H9 (cell line): ENCODE data around the gene ACSL3. TPM values are rescaled to one million over a fixed set of nuclear protein-coding genes. Genes with fewer than 3 reads are reported as not detected.
A peak's percentile ranks its signal among the peaks of the same experiment; 100 is the strongest.

Experiments used
- DNase-seq: peaks from one replicate; pipeline ENCODE4 v3.0.0-alpha.2; 2017
- H2AFZ ChIP-seq: one replicate; pipeline ENCODE4 v1.6.1; 2013; ENCODE audit warnings: mild to moderate bottlenecking, low read length, control low read depth, moderate library complexity
- H2AK5ac ChIP-seq: 2 replicates; pipeline ENCODE4 v1.6.1; 2013; ENCODE audit warnings: low read length, control low read depth, mixed read lengths; ENCODE audit not compliant: insufficient read length
- H2BK120ac ChIP-seq: one replicate; pipeline ENCODE4 v1.6.1; 2013; ENCODE audit warnings: low read depth, mild to moderate bottlenecking, low read length, control low read depth, inconsistent platforms; ENCODE audit not compliant: poor library complexity, severe bottlenecking
- H2BK12ac ChIP-seq: 2 replicates; pipeline ENCODE4 v1.6.1; 2013; ENCODE audit warnings: low read length, control low read depth, mixed read lengths, low read depth; ENCODE audit not compliant: insufficient read length
- H2BK15ac ChIP-seq: 2 replicates; pipeline ENCODE4 v1.6.1; 2013; ENCODE audit warnings: low read depth, low read length, control low read depth
- H2BK20ac ChIP-seq: one replicate; pipeline ENCODE4 v1.6.1; 2013; ENCODE audit warnings: low read depth, mild to moderate bottlenecking, low read length, control low read depth, inconsistent platforms; ENCODE audit not compliant: poor library complexity, severe bottlenecking
- H2BK5ac ChIP-seq: 2 replicates; pipeline ENCODE4 v1.6.1; 2013; ENCODE audit warnings: low read length, control low read depth, mixed read lengths; ENCODE audit not compliant: insufficient read length
- H3K14ac ChIP-seq: 2 replicates; pipeline ENCODE4 v1.6.1; 2013; ENCODE audit warnings: low read length, control low read depth; ENCODE audit not compliant: insufficient read depth
- H3K18ac ChIP-seq: 2 replicates; pipeline ENCODE4 v1.6.1; 2013; ENCODE audit warnings: low read depth, mild to moderate bottlenecking, mixed read lengths, low read length, control low read depth; ENCODE audit not compliant: insufficient read length
- H3K23ac ChIP-seq: 2 replicates; pipeline ENCODE4 v1.6.1; 2013; ENCODE audit warnings: low read length, control low read depth, mixed read lengths, low read depth; ENCODE audit not compliant: insufficient read length
- H3K23me2 ChIP-seq: 2 replicates; pipeline ENCODE4 v1.6.1; 2013; ENCODE audit warnings: low read depth, mild to moderate bottlenecking, mixed read lengths, low read length, control low read depth; ENCODE audit not compliant: insufficient read length, poor library complexity, severe bottlenecking
- H3K27ac ChIP-seq: 2 replicates; pipeline ENCODE4 v1.5.1; 2013; ENCODE audit warnings: low read length, control low read depth, mixed read lengths, low read depth; ENCODE audit not compliant: insufficient read length
- H3K27me3 ChIP-seq: 2 replicates; pipeline ENCODE4 v1.6.1; 2013; ENCODE audit warnings: low read length, control low read depth, inconsistent platforms; ENCODE audit not compliant: insufficient read depth
- H3K4ac ChIP-seq: 2 replicates; pipeline ENCODE4 v1.6.1; 2013; ENCODE audit warnings: low read depth, mild to moderate bottlenecking, control low read depth, inconsistent platforms, low read length, moderate library complexity
- H3K4me1 ChIP-seq: 2 replicates; pipeline ENCODE4 v1.6.1; 2013; ENCODE audit warnings: low read length, control low read depth, inconsistent platforms; ENCODE audit not compliant: insufficient read depth
- H3K4me2 ChIP-seq: 2 replicates; pipeline ENCODE4 v1.6.1; 2013; ENCODE audit warnings: low read length, control low read depth, mixed read lengths; ENCODE audit not compliant: insufficient read length, insufficient read depth
- H3K56ac ChIP-seq: 2 replicates; pipeline ENCODE4 v1.6.1; 2013; ENCODE audit warnings: low read depth, mild to moderate bottlenecking, mixed read lengths, low read length, control low read depth; ENCODE audit not compliant: insufficient read length
- H3K79me1 ChIP-seq: 2 replicates; pipeline ENCODE4 v1.6.1; 2013; ENCODE audit warnings: low read depth, mild to moderate bottlenecking, moderate library complexity, low read length, control low read depth, inconsistent platforms; ENCODE audit not compliant: insufficient read depth, poor library complexity, severe bottlenecking
- H3K79me2 ChIP-seq: 2 replicates; pipeline ENCODE4 v1.6.1; 2013; ENCODE audit warnings: low read length, control low read depth, inconsistent platforms; ENCODE audit not compliant: insufficient read depth
- H3K9ac ChIP-seq: 2 replicates; pipeline ENCODE4 v1.6.1; 2013; ENCODE audit warnings: low read length, control low read depth, mixed read lengths; ENCODE audit not compliant: insufficient read length; ENCODE audit errors: extremely low read depth
- H3K9me3 ChIP-seq: one replicate; pipeline ENCODE4 v1.6.1; 2013; ENCODE audit warnings: low read depth, low read length, inconsistent platforms; ENCODE audit not compliant: control insufficient read depth
- H3T11ph ChIP-seq: one replicate; pipeline ENCODE4 v1.6.1; 2013; ENCODE audit warnings: mild to moderate bottlenecking, low read length, control low read depth, inconsistent platforms
- H4K20me1 ChIP-seq: one replicate; pipeline ENCODE4 v1.6.1; 2013; ENCODE audit not compliant: control insufficient read depth, insufficient read length, insufficient read depth
- H4K5ac ChIP-seq: 2 replicates; pipeline ENCODE4 v1.6.1; 2013; ENCODE audit warnings: low read depth, mild to moderate bottlenecking, mixed read lengths, low read length, control low read depth; ENCODE audit not compliant: insufficient read length
- H4K8ac ChIP-seq: replicated peaks from 2 replicates; pipeline ENCODE4 v1.6.1; 2013; ENCODE audit warnings: low read length, control low read depth, mixed read lengths, low read depth; ENCODE audit not compliant: insufficient read length
- H4K91ac ChIP-seq: 2 replicates; pipeline ENCODE4 v1.6.1; 2013; ENCODE audit warnings: low read depth, mild to moderate bottlenecking, moderate library complexity, mixed read lengths, low read length, control low read depth; ENCODE audit not compliant: insufficient read length
- H3K27ac Mint-ChIP-seq, 3 experiments: 2 replicates in 2 of 3; 3 replicates in 1 of 3; pipeline ENCODE4 v1.8.0; 2020 to 2021; ENCODE audit warnings: mixed read lengths in 3 of 3, mild to moderate bottlenecking in 1 of 3, moderate library complexity in 1 of 3
- H3K27me3 Mint-ChIP-seq: 2 replicates; pipeline ENCODE4 v1.8.0; 2021; ENCODE audit warnings: low read depth, mild to moderate bottlenecking, moderate library complexity, mixed read lengths
- H3K36me3 Mint-ChIP-seq, 3 experiments: 2 replicates in 2 of 3; 3 replicates in 1 of 3; pipeline ENCODE4 v1.8.0; 2020 to 2021; ENCODE audit warnings: low read depth in 3 of 3, mixed read lengths in 3 of 3; ENCODE audit not compliant: insufficient read depth in 1 of 3
- H3K4me1 Mint-ChIP-seq, 2 experiments: 2 replicates each; pipeline ENCODE4 v1.8.0; 2020; ENCODE audit warnings: mixed read lengths in 2 of 2
- H3K4me3 Mint-ChIP-seq, 2 experiments: 2 replicates in 1 of 2; 3 replicates in 1 of 2; pipeline ENCODE4 v1.8.0; 2020 to 2021; ENCODE audit warnings: mild to moderate bottlenecking in 2 of 2, mixed read lengths in 2 of 2, moderate library complexity in 1 of 2
- H3K9me3 Mint-ChIP-seq, 2 experiments: 2 replicates in 1 of 2; 3 replicates in 1 of 2; pipeline ENCODE4 v1.8.0; 2020; ENCODE audit warnings: mild to moderate bottlenecking in 2 of 2, mixed read lengths in 2 of 2, moderate library complexity in 1 of 2
- CTCF ChIP-seq: fragments of 200-600 bp; sonication (generic); conservative IDR thresholded peaks from 3 replicates; pipeline ENCODE4 v1.8.0; 2021; ENCODE audit warnings: antibody characterized with exemption, mild to moderate bottlenecking
- WGBS: extraction: QIAGEN DNeasy Blood & Tissue Kit; methylation state at CpG from one replicate; pipeline ENCODE4 v1.1.7; 2013; ENCODE audit warnings: missing lambda C conversion rate, low lambda C conversion rate, mixed read lengths; ENCODE audit not compliant: insufficient read length; ENCODE audit errors: extremely low coverage; 5-methylcytosine and 5-hydroxymethylcytosine counted together
- total RNA-seq: library from RNA; stranded (reverse); gene quantifications from 2 replicates; pipeline ENCODE4 v1.2.1, GENCODE V29; 2021

The ACSL3 gene
- total RNA-seq, 1 experiment from 2014 or later: 60.9 TPM

- Mint-ChIP-seq H3K4me3 (no peak overlapping the region), H3K9me3 (peaks cover 2 to 3% of the 10 kb centered on the region in 2 experiments; a peak in 2 of 5 replicates), H3K36me3 (peaks cover 49 to 65% (median 57%) of the 10 kb centered on the region in 3 experiments), H3K27ac (peak overlapping the region in 1 of 3 experiments; percentile 42; a peak in 2 of 7 replicates), H3K4me1 (peaks cover 0 to 3% of the 10 kb centered on the region in 2 experiments; a peak in 1 of 4 replicates), H3K27me3 (no peaks in the 10 kb centered on the region)
- DNase-seq: no peak
- H3K18ac ChIP-seq: no peak overlapping the region
- no peaks in the 10 kb centered on the region for H3K23me2 ChIP-seq
- H2BK15ac ChIP-seq: no peak overlapping the region
- H2BK120ac ChIP-seq: no peak overlapping the region
- H3K9ac ChIP-seq: no peak overlapping the region
- no peak overlapping the region for H2BK20ac ChIP-seq
- H3K14ac ChIP-seq: no peak overlapping the region
- no peak overlapping the region for H3K27ac ChIP-seq
- no peak overlapping the region for H3K4ac ChIP-seq
- no peak overlapping the region for H4K5ac ChIP-seq
- H3K79me2 ChIP-seq: no peaks in the 10 kb centered on the region
- H3T11ph ChIP-seq: no peak overlapping the region
- no peak overlapping the region for H4K8ac ChIP-seq
- no peaks in the 10 kb centered on the region for H4K20me1 ChIP-seq
- no peak for TF ChIP-seq CTCF
- no CpG with 5 or more reads among the region's 4 CpGs for WGBS
- H3K79me1 ChIP-seq: no peaks in the 10 kb centered on the region
- H3K27me3 ChIP-seq: no peaks in the 10 kb centered on the region
- H2AFZ ChIP-seq: no peak overlapping the region
- no peaks in the 10 kb centered on the region for H3K9me3 ChIP-seq
- no peak overlapping the region for H3K4me2 ChIP-seq
- no peaks in the 10 kb centered on the region for H3K4me1 ChIP-seq
- H2BK12ac ChIP-seq: no peak overlapping the region
- no peak overlapping the region for H4K91ac ChIP-seq
- H2BK5ac ChIP-seq: no peak overlapping the region
- H3K56ac ChIP-seq: no peak overlapping the region
- no peak overlapping the region for H3K23ac ChIP-seq
- no peak overlapping the region for H2AK5ac ChIP-seq
Measured at GRCh38 chr2:222931659-222932058, 70.8 kb downstream of the ACSL3 start.
